IPS-20b (cell line): ENCODE results near the gene RGSL1.

Experiments
- H3K27ac ChIP-seq: one replicate; pipeline ENCODE4 v1.5.1; 2013; ENCODE audit warnings: low read length
- H3K27me3 ChIP-seq: 2 replicates; pipeline ENCODE4 v1.6.1; 2013; ENCODE audit warnings: mild to moderate bottlenecking, low read length, inconsistent platforms; ENCODE audit not compliant: insufficient read depth
- H3K36me3 ChIP-seq: 2 replicates; pipeline ENCODE4 v1.6.1; 2013; ENCODE audit warnings: low read depth, mild to moderate bottlenecking, inconsistent platforms, low read length, moderate library complexity; ENCODE audit not compliant: insufficient read depth
- H3K4me1 ChIP-seq: 2 replicates; pipeline ENCODE4 v1.6.1; 2013; ENCODE audit warnings: mild to moderate bottlenecking, control low read depth, inconsistent platforms, low read length, moderate library complexity; ENCODE audit not compliant: insufficient read depth
- H3K4me3 ChIP-seq: 2 replicates; pipeline ENCODE4 v1.5.1; 2013; ENCODE audit warnings: mild to moderate bottlenecking, low read length, inconsistent platforms
- H3K9ac ChIP-seq: 2 replicates; pipeline ENCODE4 v1.6.1; 2013; ENCODE audit warnings: low read depth, mild to moderate bottlenecking, inconsistent platforms, low read length, moderate library complexity
- H3K9me3 ChIP-seq: 2 replicates; pipeline ENCODE4 v1.6.1; 2013; ENCODE audit warnings: mild to moderate bottlenecking, low read depth, low read length, inconsistent platforms; ENCODE audit not compliant: insufficient read depth

Gene RGSL1

GRCh38 chr1:182450087-182450486 lies at the start of gene RGSL1:
Gene RGSL1, plus strand, starts transcription at chr1:182450146. Its CDS starts 20 bp downstream, at chr1:182450166.
- no peak within 1 kb of the TSS for H3K27ac ChIP-seq
- no peaks in the 10 kb centered on the region for H3K27me3 ChIP-seq
- no peaks in the 10 kb centered on the region for H3K4me1 ChIP-seq
- no peak within 1 kb of the TSS for H3K9ac ChIP-seq
- H3K9me3 ChIP-seq = no peaks in the 10 kb centered on the region
- no peaks in the 10 kb centered on the region for H3K36me3 ChIP-seq
- no peak within 1 kb of the TSS for H3K4me3 ChIP-seq

GRCh38 chr1:182400567-182400966 lies 49.4 kb upstream of the RGSL1 start, which contains the start of gene TEDDM1:
Gene TEDDM1, minus strand, starts transcription at chr1:182400667. Its CDS starts 182 bp downstream, at chr1:182400485.
- Histone ChIP-seq H3K36me3 (no peaks in the 10 kb centered on the region), H3K9ac (no peak within 1 kb of the TSS), H3K27me3 (no peaks in the 10 kb centered on the region), H3K4me3 (no peak within 1 kb of the TSS), H3K4me1 (peaks cover 4% of the 10 kb centered on the region; the same call in 1 of the 2 replicates), H3K27ac (no peak within 1 kb of the TSS), H3K9me3 (no peaks in the 10 kb centered on the region)

GRCh38 chr1:182404781-182405180 lies 45.2 kb upstream of the RGSL1 start:
- no peaks in the 10 kb centered on the region for H3K27me3 ChIP-seq
- H3K9ac ChIP-seq = no peak overlapping the region
- H3K27ac ChIP-seq = no peak overlapping the region
- H3K9me3 ChIP-seq = no peaks in the 10 kb centered on the region
- H3K36me3 ChIP-seq = no peaks in the 10 kb centered on the region
- H3K4me1 ChIP-seq = no peaks in the 10 kb centered on the region
- no peak overlapping the region for H3K4me3 ChIP-seq

GRCh38 chr1:182405578-182405977 lies 44.4 kb upstream of the RGSL1 start:
- H3K4me1 ChIP-seq = no peaks in the 10 kb centered on the region
- H3K36me3 ChIP-seq = no peaks in the 10 kb centered on the region
- no peaks in the 10 kb centered on the region for H3K9me3 ChIP-seq
- H3K27ac ChIP-seq = no peak overlapping the region
- no peak overlapping the region for H3K9ac ChIP-seq
- H3K27me3 ChIP-seq = no peaks in the 10 kb centered on the region
- H3K4me3 ChIP-seq = no peak overlapping the region

- Histone ChIP-seq H3K36me3 (no peaks in the 10 kb centered on the region), H3K27me3 (no peaks in the 10 kb centered on the region), H3K4me1 (no peaks in the 10 kb centered on the region), H3K27ac (no peak overlapping the region), H3K9me3 (no peaks in the 10 kb centered on the region), H3K9ac (no peak overlapping the region), H3K4me3 (no peak overlapping the region)
Measured at GRCh38 chr1:182406012-182406411, 43.9 kb upstream of the RGSL1 start.

- Histone ChIP-seq H3K4me1 (no peaks in the 10 kb centered on the region), H3K27ac (no peak overlapping the region), H3K4me3 (no peak overlapping the region), H3K36me3 (no peaks in the 10 kb centered on the region), H3K9me3 (no peaks in the 10 kb centered on the region), H3K27me3 (no peaks in the 10 kb centered on the region), H3K9ac (no peak overlapping the region)
Measured at GRCh38 chr1:182407724-182408123, 42.2 kb upstream of the RGSL1 start.

- H3K36me3 ChIP-seq = no peaks in the 10 kb centered on the region
- H3K9me3 ChIP-seq = no peaks in the 10 kb centered on the region
- no peak overlapping the region for H3K9ac ChIP-seq
- H3K4me1 ChIP-seq = no peaks in the 10 kb centered on the region
- no peak overlapping the region for H3K4me3 ChIP-seq
- H3K27ac ChIP-seq = no peak overlapping the region
- no peaks in the 10 kb centered on the region for H3K27me3 ChIP-seq
Measured at GRCh38 chr1:182408435-182409075, 41.4 kb upstream of the RGSL1 start.

GRCh38 chr1:182410138-182410537 lies 39.8 kb upstream of the RGSL1 start:
- no peaks in the 10 kb centered on the region for H3K36me3 ChIP-seq
- H3K27ac ChIP-seq = no peak overlapping the region
- no peak overlapping the region for H3K4me3 ChIP-seq
- H3K9ac ChIP-seq = no peak overlapping the region
- no peaks in the 10 kb centered on the region for H3K4me1 ChIP-seq
- no peaks in the 10 kb centered on the region for H3K9me3 ChIP-seq
- no peaks in the 10 kb centered on the region for H3K27me3 ChIP-seq

GRCh38 chr1:182410620-182411273 lies 39.2 kb upstream of the RGSL1 start:
- Histone ChIP-seq H3K4me1 (no peaks in the 10 kb centered on the region), H3K9ac (no peak overlapping the region), H3K27me3 (no peaks in the 10 kb centered on the region), H3K9me3 (no peaks in the 10 kb centered on the region), H3K36me3 (no peaks in the 10 kb centered on the region), H3K27ac (no peak overlapping the region), H3K4me3 (no peak overlapping the region)

GRCh38 chr1:182413486-182413885 lies 36.5 kb upstream of the RGSL1 start:
- no peak overlapping the region for H3K9ac ChIP-seq
- no peaks in the 10 kb centered on the region for H3K27me3 ChIP-seq
- H3K4me3 ChIP-seq = no peak overlapping the region
- H3K9me3 ChIP-seq = no peaks in the 10 kb centered on the region
- H3K4me1 ChIP-seq = no peaks in the 10 kb centered on the region
- no peak overlapping the region for H3K27ac ChIP-seq
- H3K36me3 ChIP-seq = no peaks in the 10 kb centered on the region

- H3K36me3 ChIP-seq = no peaks in the 10 kb centered on the region
- H3K27ac ChIP-seq = no peak overlapping the region
- no peak overlapping the region for H3K4me3 ChIP-seq
- no peak overlapping the region for H3K9ac ChIP-seq
- no peaks in the 10 kb centered on the region for H3K9me3 ChIP-seq
- H3K27me3 ChIP-seq = no peaks in the 10 kb centered on the region
- no peaks in the 10 kb centered on the region for H3K4me1 ChIP-seq
Measured at GRCh38 chr1:182413969-182414368, 36.0 kb upstream of the RGSL1 start.

- H3K36me3 ChIP-seq = no peaks in the 10 kb centered on the region
- H3K4me1 ChIP-seq = no peaks in the 10 kb centered on the region
- no peaks in the 10 kb centered on the region for H3K9me3 ChIP-seq
- no peak overlapping the region for H3K9ac ChIP-seq
- no peak overlapping the region for H3K4me3 ChIP-seq
- H3K27me3 ChIP-seq = no peaks in the 10 kb centered on the region
- no peak overlapping the region for H3K27ac ChIP-seq
Measured at GRCh38 chr1:182415789-182416188, 34.2 kb upstream of the RGSL1 start.
